Measurements from ENCODE around the gene NEFH. TPM values are rescaled to one million over a fixed set of nuclear protein-coding genes. Genes with fewer than 3 reads are reported as not detected.
A peak's percentile ranks its signal among the peaks of the same experiment; 100 is the strongest.

Gene NEFH
- polyA plus RNA-seq, 1 donor from 2014 or later = 0.98 TPM

DNA sequence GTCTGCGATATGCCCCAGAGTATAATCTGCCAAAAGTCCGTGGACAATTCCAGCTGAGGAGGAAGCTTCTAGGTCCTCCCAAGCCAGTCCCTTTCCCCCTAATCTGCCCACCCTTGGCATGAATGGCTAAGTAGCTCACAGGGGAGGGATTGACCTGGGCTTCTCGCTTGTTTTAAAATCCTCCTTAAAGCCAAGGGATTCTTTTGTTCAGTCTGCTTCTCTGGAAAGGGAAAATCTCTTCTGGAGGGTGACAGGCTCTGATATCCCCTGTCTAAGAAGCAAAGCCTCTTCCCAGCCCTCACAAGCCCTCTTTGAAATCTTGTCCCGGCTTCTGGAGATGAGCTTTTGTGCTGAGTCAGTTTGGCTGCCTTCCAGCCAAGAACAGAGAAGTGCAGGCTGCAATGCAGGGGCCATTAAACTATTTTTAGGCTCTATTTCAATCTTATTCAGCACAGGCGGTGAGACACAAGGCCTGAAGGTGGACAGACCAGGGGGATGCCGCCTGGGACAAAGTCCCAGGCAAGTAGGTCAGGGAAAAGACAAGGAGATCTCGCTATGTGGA lies 23.9 kb downstream of the NEFH start:
- no peak overlapping the region for H3K4me3 Mint-ChIP-seq
- H3K9me3 Mint-ChIP-seq = no peaks in the 10 kb centered on the region
- H3K4me1 Mint-ChIP-seq = no peaks in the 10 kb centered on the region
- no peaks in the 10 kb centered on the region for H3K27me3 Mint-ChIP-seq
- H3K36me3 Mint-ChIP-seq = peaks cover 4% of the 10 kb centered on the region
- no peak overlapping the region for H3K27ac Mint-ChIP-seq

DNA sequence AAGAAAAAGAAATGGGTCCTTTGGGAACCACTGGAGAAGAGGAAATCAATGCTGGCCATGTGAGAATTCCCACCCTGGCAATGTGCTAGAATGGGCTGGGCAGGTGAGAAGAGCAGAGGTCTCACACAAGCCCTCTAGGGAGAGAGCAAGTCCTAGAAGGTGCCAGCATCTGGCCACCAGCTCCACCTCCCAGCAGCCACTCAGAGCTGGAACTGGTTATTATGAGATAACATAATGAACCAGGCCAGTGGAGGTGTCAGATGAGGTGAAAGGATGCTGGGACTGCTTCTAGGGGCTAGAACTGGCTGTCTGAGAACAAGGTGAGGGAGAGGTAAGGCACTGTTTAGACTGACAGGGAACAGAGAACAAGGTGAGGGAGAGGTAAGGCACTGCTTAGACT lies 29.3 kb downstream of the NEFH start:
- no peaks in the 10 kb centered on the region for H3K27me3 Mint-ChIP-seq
- H3K4me3 Mint-ChIP-seq = no peak overlapping the region
- H3K9me3 Mint-ChIP-seq = no peaks in the 10 kb centered on the region
- no peak overlapping the region for H3K27ac Mint-ChIP-seq
- peaks cover 0 to 5% (median 0%) of the 10 kb centered on the region in 3 donors for H3K4me1 Mint-ChIP-seq
- peaks cover 6% of the 10 kb centered on the region for H3K36me3 Mint-ChIP-seq

DNA sequence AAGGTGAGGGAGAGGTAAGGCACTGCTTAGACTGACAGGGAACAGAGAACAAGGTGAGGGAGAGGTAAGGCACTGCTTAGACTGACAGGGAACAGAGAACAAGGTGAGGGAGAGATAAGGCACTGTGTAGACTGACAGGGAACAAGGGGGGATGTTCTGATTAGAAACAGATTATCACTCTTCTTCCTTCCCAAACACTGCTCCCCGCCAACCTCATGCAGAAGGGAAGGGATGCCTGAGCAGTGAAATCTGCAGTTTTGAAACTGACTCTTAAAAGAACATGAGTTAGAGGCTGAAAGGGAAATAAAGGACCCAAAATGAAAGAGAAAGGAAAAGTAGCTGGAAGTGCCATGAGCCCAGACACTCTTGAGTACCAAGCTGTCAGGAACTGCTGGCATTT lies 29.8 kb downstream of the NEFH start:
- H3K4me1 Mint-ChIP-seq = peaks cover 0 to 5% (median 0%) of the 10 kb centered on the region in 3 donors
- H3K27ac Mint-ChIP-seq = no peak overlapping the region
- no peaks in the 10 kb centered on the region for H3K9me3 Mint-ChIP-seq
- H3K36me3 Mint-ChIP-seq = peaks cover 6% of the 10 kb centered on the region
- H3K4me3 Mint-ChIP-seq = peak overlapping the region in 1 of 4 donors; percentile 37
- no peaks in the 10 kb centered on the region for H3K27me3 Mint-ChIP-seq

DNA sequence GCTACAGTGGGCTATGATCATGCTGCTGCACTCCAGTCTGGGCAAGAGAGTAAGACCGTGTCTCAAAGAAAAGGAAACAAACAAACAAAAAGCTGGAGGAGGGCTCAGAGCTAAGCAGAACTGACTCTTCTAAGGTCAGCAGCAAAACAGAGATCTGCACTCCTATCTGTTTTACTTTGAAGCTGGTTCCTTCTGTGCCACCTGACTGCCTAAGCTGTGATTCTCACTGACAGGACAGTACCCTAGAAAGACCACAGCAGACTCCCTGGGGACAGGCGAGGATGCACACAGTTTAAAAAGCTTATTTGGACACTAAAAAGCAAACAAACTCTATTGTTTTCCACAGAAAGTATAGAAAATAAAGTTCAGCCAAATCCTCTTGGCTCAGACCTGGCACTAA lies 30.5 kb downstream of the NEFH start:
- peaks cover 0 to 5% (median 0%) of the 10 kb centered on the region in 3 donors for H3K4me1 Mint-ChIP-seq
- peak overlapping the region in 1 of 4 donors; percentile 37 for H3K4me3 Mint-ChIP-seq
- peaks cover 6% of the 10 kb centered on the region for H3K36me3 Mint-ChIP-seq
- no peaks in the 10 kb centered on the region for H3K27me3 Mint-ChIP-seq
- peak overlapping the region in 1 of 3 donors; percentile 25 for H3K27ac Mint-ChIP-seq
- H3K9me3 Mint-ChIP-seq = no peaks in the 10 kb centered on the region

DNA sequence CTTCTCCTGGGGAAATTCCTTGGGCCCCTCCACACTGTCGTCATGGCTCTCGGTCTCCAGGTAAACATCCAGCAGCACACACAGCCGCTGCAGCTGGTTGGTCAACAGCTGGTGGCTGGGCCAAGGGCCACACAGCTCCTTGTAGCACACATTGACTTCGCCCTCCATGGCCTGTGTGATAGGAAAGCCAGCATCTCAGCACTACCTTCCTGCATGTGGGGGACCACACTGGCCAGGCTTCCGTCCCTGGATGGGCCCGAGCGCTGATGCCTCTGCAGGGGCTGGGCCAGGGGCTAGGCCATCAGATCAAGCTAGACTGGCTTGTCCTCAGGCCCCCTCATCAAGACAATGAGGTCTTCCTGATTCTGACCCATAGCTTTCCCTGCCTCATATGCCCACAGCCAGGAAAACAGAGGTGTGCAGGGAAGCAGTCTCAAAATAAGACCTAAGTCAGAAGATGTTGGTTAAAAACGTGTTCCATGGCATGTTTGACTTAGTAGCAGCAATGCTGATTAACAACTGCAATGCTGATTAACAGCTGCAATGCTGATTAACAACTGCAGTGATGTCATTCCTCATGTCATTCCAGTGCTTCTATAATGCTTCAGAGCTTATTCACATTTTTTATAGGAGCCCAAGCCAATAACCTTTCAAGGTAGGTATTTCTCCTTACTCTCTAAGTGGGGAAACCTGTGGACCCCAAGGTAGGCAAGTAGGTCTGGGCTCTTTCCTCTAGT lies 31.3 kb downstream of the NEFH start:
- Mint-ChIP-seq H3K4me3 (peak overlapping the region in 1 of 4 donors; percentile 9), H3K36me3 (peaks cover 6% of the 10 kb centered on the region)

DNA sequence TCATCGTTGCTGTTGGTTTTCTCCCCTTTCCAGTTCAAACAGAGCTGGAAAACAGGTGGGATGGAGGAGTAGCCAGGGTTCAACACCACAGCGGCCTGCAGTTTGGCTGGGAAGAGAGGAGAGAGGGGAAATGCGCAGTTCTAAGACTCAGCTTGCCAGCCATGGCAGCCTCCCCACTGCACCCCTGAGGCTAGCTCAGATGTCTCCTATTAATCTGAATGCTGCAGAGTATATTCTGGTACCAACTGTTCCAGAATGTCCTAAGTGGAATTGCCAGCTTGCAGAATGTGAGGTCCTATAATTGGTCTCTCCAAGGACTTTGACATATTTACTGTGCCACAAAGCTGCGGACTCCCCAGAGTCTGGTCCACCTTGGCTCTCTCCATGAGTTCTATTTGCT lies 32.0 kb downstream of the NEFH start:
- Mint-ChIP-seq H3K27me3 (no peaks in the 10 kb centered on the region), H3K36me3 (peaks cover 6% of the 10 kb centered on the region), H3K9me3 (no peaks in the 10 kb centered on the region), H3K4me1 (peaks cover 0 to 5% (median 0%) of the 10 kb centered on the region in 3 donors), H3K27ac (no peak overlapping the region), H3K4me3 (no peak overlapping the region)

More for the DNA sequence above, 31.3 kb downstream of the NEFH start:
- peaks cover 0 to 5% (median 0%) of the 10 kb centered on the region in 3 donors for H3K4me1 Mint-ChIP-seq
- peak overlapping the region in 2 of 3 donors; percentile 25 to 40 for H3K27ac Mint-ChIP-seq
- H3K9me3 Mint-ChIP-seq = no peaks in the 10 kb centered on the region
- H3K27me3 Mint-ChIP-seq = no peaks in the 10 kb centered on the region

DNA sequence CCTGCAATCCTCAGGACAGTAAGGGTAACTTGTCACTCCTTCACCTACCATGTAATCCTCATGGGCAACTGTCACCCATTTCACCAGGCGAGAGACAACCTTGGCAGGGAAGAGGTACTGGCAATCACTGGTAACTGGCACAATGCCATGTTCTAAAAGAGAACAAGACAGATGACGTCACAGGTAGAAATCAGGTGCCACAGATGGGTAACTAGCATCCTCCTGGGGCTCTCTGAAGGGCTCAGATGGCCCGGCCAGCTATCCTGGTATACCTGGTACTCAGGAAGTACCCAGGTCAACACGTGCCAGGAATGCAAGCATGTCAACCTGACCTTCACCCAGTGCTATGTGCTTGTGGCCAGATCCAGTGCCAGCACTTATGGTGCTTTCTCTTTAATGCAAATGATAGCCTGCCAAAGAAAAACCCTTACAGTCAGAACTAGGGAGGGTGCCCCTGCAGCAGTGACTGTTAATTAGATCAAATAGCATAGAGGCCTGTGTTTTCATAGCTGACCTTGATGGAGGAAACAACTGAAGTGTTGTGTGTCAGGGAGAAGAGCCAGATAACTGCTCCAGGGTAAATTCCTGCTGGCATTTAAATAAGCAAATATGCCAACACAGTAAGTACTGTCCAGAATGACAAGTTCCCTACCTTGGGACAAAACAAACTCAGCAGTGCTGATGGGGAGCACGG lies 37.3 kb downstream of the NEFH start:
- Mint-ChIP-seq H3K36me3 (peaks cover 6% of the 10 kb centered on the region), H3K27me3 (no peaks in the 10 kb centered on the region), H3K4me1 (no peaks in the 10 kb centered on the region), H3K27ac (no peak overlapping the region), H3K4me3 (no peak overlapping the region), H3K9me3 (no peaks in the 10 kb centered on the region)

DNA sequence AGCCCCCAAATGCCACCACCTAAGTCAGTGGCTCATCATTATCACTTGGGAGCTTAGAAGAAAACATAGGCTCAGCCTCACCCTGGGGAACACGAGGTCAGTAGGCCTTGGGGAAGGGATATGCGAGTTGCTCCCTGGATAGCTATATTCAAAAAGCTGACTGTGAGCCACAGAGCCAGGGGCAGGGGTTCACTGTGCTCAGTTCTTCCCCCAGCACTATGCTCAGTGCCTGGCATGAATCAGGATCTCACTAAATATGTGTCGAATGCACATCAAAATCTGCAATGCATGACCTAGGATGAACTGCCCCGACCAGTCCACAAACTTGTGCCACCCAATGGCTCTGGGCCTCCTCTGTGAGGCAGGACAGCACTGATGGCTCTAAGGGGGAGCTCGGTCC lies 38.4 kb downstream of the NEFH start:
- H3K9me3 Mint-ChIP-seq = no peaks in the 10 kb centered on the region
- H3K27ac Mint-ChIP-seq = no peak overlapping the region
- peaks cover 6% of the 10 kb centered on the region for H3K36me3 Mint-ChIP-seq
- no peak overlapping the region for H3K4me3 Mint-ChIP-seq
- H3K27me3 Mint-ChIP-seq = no peaks in the 10 kb centered on the region
- H3K4me1 Mint-ChIP-seq = peaks cover 0 to 1% (median 0%) of the 10 kb centered on the region in 3 donors

DNA sequence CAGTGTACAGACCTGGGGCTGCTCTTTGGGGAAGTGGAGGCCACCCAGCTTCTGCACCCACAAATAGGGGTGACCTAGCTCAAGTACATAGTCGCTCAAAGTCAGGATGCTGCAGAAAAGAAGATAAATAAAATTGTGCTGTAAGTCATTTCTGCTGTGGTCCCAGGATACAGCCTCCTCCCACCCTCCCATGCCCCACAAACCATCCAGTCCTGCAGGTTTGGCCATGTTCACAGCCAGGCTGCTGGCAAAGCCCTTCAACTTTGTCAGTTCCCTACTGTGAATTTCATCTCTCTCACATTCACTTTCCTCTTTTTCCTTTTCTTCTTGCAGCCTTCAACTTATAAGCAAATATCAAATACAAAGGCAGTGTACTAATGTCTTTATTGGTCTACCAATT lies 40.0 kb downstream of the NEFH start:
- peaks cover 0 to 1% (median 0%) of the 10 kb centered on the region in 3 donors for H3K4me1 Mint-ChIP-seq
- no peak overlapping the region for H3K4me3 Mint-ChIP-seq
- H3K36me3 Mint-ChIP-seq = peaks cover 6% of the 10 kb centered on the region
- no peaks in the 10 kb centered on the region for H3K9me3 Mint-ChIP-seq
- H3K27me3 Mint-ChIP-seq = no peaks in the 10 kb centered on the region
- no peak overlapping the region for H3K27ac Mint-ChIP-seq

DNA sequence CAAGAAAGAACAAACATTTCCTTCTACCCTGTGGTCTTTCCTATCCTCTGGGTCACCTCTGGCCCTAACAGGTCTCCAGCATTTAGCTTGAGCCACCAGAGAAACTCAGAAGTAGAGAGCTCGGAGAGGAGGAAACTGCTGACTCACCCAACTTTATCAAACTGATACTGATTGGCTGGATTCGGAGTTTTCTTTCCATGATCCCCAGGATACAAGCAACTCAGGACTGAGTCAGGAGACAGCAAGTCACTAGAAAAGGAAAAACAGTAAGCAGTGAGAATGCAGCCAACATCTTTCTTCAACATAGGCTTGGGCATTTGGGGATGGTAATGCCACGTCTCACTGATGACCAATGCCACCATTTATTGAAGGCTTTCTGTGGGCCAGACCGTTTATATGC lies 40.8 kb downstream of the NEFH start:
- Mint-ChIP-seq H3K36me3 (peaks cover 6% of the 10 kb centered on the region), H3K27ac (peak overlapping the region in 1 of 3 donors; percentile 69), H3K4me3 (no peak overlapping the region), H3K27me3 (no peaks in the 10 kb centered on the region), H3K9me3 (no peaks in the 10 kb centered on the region), H3K4me1 (peaks cover 0 to 1% (median 0%) of the 10 kb centered on the region in 3 donors)

DNA sequence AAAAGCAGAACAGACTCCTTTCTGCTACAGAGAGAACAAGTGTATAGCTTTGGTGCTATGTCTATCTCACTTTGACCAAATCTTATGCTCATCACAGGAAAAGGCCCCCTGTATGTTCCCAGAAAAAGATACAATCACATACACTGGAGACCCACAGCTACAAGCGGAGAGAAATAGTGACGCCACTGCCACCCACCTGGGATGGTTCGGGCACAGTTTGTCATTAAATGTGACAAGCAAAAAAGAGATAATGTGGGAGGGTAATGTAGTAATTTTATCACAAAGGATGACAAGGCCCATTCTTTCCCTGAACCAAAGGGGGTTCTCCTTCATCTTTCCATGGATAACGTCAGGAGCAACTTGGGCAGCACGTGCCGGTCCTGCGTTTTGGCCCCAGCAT lies 41.5 kb downstream of the NEFH start:
- no peak overlapping the region for H3K27ac Mint-ChIP-seq
- no peak overlapping the region for H3K4me3 Mint-ChIP-seq
- no peaks in the 10 kb centered on the region for H3K9me3 Mint-ChIP-seq
- peaks cover 0 to 1% (median 0%) of the 10 kb centered on the region in 3 donors for H3K4me1 Mint-ChIP-seq
- peaks cover 6% of the 10 kb centered on the region for H3K36me3 Mint-ChIP-seq
- H3K27me3 Mint-ChIP-seq = no peaks in the 10 kb centered on the region

DNA sequence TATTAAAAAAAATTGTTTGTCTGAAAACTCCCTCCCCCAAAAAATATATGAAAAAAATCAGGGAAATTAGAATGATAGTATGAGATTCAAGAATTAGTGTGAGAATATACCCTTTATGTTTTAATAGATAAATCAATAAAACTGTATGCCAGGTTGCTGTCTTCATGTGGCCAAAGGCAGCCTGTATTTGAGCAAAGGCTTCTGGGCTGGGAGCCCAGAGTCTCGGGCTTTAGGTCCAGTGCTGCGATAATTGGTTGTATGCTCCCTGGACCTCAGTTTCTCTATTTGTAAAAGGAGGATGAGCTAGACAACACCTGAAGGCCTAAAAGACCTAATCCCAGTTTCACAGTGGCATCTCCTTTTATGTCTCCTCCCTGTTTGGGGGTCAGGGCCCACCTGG lies 43.7 kb downstream of the NEFH start:
- Mint-ChIP-seq H3K36me3 (peaks cover 4% of the 10 kb centered on the region), H3K4me3 (no peak overlapping the region), H3K9me3 (no peaks in the 10 kb centered on the region), H3K27ac (no peak overlapping the region), H3K27me3 (no peaks in the 10 kb centered on the region), H3K4me1 (peaks cover 0 to 1% (median 0%) of the 10 kb centered on the region in 3 donors)

DNA sequence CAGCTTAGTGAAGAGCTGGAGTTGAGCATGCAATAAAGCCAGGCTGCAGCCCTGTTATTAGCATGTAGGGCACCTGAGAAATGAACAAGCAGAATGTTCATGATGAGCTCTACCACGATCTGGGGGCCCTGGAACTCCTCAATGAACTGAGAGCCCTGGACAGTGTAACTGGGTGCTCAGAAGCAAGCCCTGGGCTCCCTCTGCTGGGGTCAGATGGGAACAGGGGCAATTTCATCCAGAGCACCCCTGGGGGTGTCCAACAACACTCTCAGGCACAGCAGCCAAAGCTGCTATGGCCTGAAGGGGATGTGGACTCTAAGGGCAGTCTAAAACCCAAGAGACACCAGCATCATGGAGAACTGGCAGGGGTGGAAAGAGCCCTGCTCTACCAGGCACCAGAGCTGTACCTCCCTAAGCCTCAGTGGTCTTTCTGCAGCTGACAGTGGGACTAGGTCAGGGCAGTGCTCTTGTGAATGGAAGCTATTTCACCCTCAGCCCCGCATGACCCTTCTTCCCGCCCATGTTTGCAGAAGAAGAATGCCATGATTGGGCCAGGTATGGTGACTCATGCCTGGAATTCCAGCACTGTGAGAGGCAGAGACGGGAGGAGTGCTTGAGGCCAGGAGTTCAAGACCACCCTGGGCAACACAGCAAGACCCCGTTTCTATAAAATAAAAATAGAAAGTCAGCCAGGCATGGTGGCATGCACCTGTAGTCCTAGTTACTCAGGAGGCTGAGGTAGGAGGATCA lies 44.6 kb downstream of the NEFH start:
- no peak overlapping the region for H3K27ac Mint-ChIP-seq
- H3K36me3 Mint-ChIP-seq = peaks cover 4% of the 10 kb centered on the region
- no peaks in the 10 kb centered on the region for H3K9me3 Mint-ChIP-seq
- H3K27me3 Mint-ChIP-seq = no peaks in the 10 kb centered on the region
- H3K4me1 Mint-ChIP-seq = peaks cover 0 to 1% (median 0%) of the 10 kb centered on the region in 3 donors
- H3K4me3 Mint-ChIP-seq = no peak overlapping the region

DNA sequence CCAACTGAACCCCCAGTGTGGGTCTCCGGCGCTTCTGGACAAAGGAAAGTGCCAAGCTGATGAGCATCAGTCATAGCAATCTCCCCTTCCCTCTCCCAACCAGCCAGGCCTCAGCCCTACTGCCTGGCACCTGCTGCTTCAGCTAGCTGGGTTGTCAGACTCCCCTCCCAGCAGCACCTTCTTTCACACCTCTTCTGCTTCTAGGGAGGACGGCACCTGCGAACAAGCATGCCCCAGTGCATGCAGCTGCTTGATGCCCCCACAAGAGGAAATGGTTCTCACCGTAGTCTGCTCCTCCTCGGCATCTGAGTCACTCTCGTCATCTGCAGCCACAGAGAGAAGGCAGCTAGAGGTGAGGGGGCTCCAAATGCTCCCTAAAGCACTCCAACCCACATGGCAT lies 48.1 kb downstream of the NEFH start:
- Mint-ChIP-seq H3K4me3 (no peak overlapping the region), H3K9me3 (no peaks in the 10 kb centered on the region), H3K27ac (no peak overlapping the region), H3K36me3 (peaks cover 3% of the 10 kb centered on the region), H3K27me3 (no peaks in the 10 kb centered on the region), H3K4me1 (no peaks in the 10 kb centered on the region)

DNA sequence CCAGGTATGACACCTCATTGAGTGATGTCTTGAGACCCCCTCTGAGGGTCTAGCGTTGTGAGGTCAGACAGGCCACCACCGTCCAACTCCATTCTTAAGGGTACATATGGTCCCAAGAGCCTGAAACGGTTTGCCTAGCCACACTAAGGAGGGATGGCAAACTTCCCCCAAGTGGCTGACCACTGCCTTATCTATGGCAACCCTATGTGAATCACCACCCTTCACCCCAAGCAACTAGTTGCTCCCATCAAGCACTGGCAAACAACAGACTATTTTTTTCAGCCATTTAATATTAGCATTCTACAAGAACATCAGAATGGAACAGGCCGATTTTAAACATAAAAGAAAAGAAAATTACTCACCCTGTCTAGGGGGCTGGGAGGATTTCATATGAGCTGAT lies 50.7 kb downstream of the NEFH start:
- no peaks in the 10 kb centered on the region for H3K27me3 Mint-ChIP-seq
- H3K4me1 Mint-ChIP-seq = peaks cover 0 to 3% (median 0%) of the 10 kb centered on the region in 3 donors
- H3K9me3 Mint-ChIP-seq = peaks cover 0 to 5% (median 2%) of the 10 kb centered on the region in 3 donors
- H3K36me3 Mint-ChIP-seq = peaks cover 14% of the 10 kb centered on the region
- no peak overlapping the region for H3K27ac Mint-ChIP-seq
- H3K4me3 Mint-ChIP-seq = no peak overlapping the region
